ENCODE measurements around the gene TNFRSF6B.

The TNFRSF6B gene

GRCh38 chr20:63745424-63745805 is 49.0 kb downstream of the TNFRSF6B start:
- TF ChIP-seq, protein P1, sequence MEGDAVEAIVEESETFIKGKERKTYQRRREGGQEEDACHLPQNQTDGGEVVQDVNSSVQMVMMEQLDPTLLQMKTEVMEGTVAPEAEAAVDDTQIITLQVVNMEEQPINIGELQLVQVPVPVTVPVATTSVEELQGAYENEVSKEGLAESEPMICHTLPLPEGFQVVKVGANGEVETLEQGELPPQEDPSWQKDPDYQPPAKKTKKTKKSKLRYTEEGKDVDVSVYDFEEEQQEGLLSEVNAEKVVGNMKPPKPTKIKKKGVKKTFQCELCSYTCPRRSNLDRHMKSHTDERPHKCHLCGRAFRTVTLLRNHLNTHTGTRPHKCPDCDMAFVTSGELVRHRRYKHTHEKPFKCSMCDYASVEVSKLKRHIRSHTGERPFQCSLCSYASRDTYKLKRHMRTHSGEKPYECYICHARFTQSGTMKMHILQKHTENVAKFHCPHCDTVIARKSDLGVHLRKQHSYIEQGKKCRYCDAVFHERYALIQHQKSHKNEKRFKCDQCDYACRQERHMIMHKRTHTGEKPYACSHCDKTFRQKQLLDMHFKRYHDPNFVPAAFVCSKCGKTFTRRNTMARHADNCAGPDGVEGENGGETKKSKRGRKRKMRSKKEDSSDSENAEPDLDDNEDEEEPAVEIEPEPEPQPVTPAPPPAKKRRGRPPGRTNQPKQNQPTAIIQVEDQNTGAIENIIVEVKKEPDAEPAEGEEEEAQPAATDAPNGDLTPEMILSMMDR (conservative IDR thresholded peaks at IDR 0.05) = no peak
- no peak for TF ChIP-seq ZFX (IDR thresholded peaks at IDR 0.05)
- H3K27ac ChIP-seq = no peak overlapping the region

- TF ChIP-seq ZFX (IDR thresholded peaks at IDR 0.05) = no peak
- TF ChIP-seq, protein P1 (conservative IDR thresholded peaks at IDR 0.05) = no peak
- H3K27ac ChIP-seq = no peak overlapping the region
These were observed 49.7 kb downstream of the TNFRSF6B start for GRCh38 chr20:63745961-63746731.

DNA sequence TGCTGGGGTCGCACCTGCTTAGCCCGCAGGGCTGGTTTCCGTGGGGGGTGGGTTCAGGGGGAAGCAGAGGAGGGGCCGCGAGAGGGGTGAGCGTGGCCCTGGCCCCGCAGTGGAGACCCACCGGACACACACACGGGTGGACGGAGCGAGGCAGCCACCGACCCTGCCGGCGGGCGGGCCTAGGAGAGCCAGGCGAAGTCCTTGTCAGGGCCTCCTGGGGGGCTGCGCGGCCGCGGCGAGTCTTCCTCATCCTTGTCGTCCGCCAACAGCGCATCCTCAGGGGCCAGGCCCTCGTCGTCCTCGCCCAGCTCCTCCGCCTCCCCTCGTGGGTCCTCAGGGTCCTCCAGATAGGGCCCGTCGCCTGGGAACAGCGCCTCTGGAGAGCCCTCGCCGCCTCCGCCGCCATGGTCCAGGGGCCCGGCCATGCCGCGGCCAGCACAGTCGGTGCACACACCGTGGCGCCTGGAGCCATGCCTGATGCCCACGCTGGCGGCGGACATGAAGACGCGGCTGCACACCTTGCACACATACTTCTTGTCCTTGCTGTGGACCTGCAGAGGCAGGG is 50.4 kb downstream of the TNFRSF6B start:
- H3K27ac ChIP-seq = no peak overlapping the region
- no peak for TF ChIP-seq ZFX (IDR thresholded peaks at IDR 0.05)
- TF ChIP-seq, protein P1 (conservative IDR thresholded peaks at IDR 0.05) = no peak

- H3K27ac ChIP-seq = no peak overlapping the region
- TF ChIP-seq, protein P1 (conservative IDR thresholded peaks at IDR 0.05) = no peak
- TF ChIP-seq ZFX (IDR thresholded peaks at IDR 0.05) = no peak
These were observed 51.2 kb downstream of the TNFRSF6B start for GRCh38 chr20:63747622-63748069.
